Heart left ventricle (tissue), 13 donors: ENCODE results near the gene RECK.

ENCODE experiments used
- CTCF ChIP-seq, 12 donors: fragments of 200-600 bp; sonication (generic) in 4 of 12; IDR thresholded peaks; one replicate each; pipeline versions ENCODE4 v1.5.0 to v1.8.0; 2018 to 2022; ENCODE audit warnings: antibody characterized with exemption in 12 of 12, mild to moderate bottlenecking in 5 of 12
- POLR2A ChIP-seq, 2 donors: fragments of 450-650 bp; IDR thresholded peaks; one replicate each; pipeline ENCODE4 v1.6.1; 2017; ENCODE audit warnings: antibody characterized with exemption in 2 of 2, mild to moderate bottlenecking in 2 of 2, moderate library complexity in 2 of 2
- donor health status: ischemic (EF 13 %, LVEDD 7.1; RV severe dilation, severe dysfunction).
- donor health status: DM: no; HTN: yes; CAD: no.
- donor health status: DM: no; HTN: no; CAD: no.
- donor health status: ischemic (EF 25% LVEDD 6.9; RV normal size, moderate dysfunction).
- donor health status: ischemic (EF 25% LVEDD 5.7; RV mildly dilated, moderate dysfunction).
- donor health status: ischemic (EF 35%, LVEDD 5.7; RV mildly dilated, moderate dysfunction).
- donor health status: nonischemic (EF 11% LVEDD 7.7; RV severe dilation, severe dysfunction).
- donor health status: DM: yes; HTN: yes; CAD: no.
- donor health status: PGD.
- donor health status: ischemic (EF 29% LVEDD 5.4; RV normal size, mild dysfunction).
- donor health status: nonischemic (EF 23%, LVEDD 6.1; RV moderate dilation, normal function).

GRCh38 chr9:36165826-36166167, 129.1 kb downstream of the RECK start:
- TF ChIP-seq CTCF (IDR thresholded peaks at IDR 0.05), result no peak
- TF ChIP-seq POLR2A (IDR thresholded peaks at IDR 0.05), result no peak
